Amniotic stem cell (primary cell): ENCODE results near the gene PGP.
A peak's percentile ranks its signal among the peaks of the same experiment; 100 is the strongest.
"Not testable (repeated sequence)": the region's sequence is repeated elsewhere in the genome, so short reads cannot be mapped to it uniquely, and the experiment has no call there.

Source experiments
- DNase-seq: peaks from one replicate; lab custom pipeline; 2025; lab: John Stamatoyannopoulos, UW

The PGP gene

GRCh38 chr16:2214719-2214968, at the start of gene PGP:
TSS of gene PGP (minus strand) at chr16:2214840. CDS start at chr16:2214777, 63 bp downstream.
- DNase-seq, result no peak

DNA sequence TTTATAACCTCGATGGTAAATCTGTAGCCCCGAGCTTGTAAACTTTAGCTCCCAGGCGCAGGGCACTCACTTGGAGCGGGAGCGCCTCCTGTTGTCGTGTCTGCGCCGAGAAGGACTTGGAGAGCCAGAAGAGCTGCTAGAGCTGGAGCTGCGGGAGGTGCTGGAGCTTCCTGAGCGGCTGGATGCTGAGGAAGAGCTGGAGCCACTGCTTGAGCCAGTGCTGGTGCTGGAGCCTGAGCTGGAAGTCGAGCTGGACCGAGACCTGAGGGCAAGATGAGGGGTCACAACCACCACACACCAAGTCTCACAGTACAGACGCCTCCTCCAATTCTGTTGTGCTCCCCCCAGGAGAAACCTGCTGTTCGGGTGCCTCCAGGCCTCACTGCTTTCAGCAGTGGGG, 48.4 kb upstream of the PGP start:
- DNase-seq, result not testable (repeated sequence)

GRCh38 chr16:2260250-2260649, 45.6 kb upstream of the PGP start:
- no peak for DNase-seq

GRCh38 chr16:2258530-2258929, 43.9 kb upstream of the PGP start:
- DNase-seq, result not testable (repeated sequence)

DNA sequence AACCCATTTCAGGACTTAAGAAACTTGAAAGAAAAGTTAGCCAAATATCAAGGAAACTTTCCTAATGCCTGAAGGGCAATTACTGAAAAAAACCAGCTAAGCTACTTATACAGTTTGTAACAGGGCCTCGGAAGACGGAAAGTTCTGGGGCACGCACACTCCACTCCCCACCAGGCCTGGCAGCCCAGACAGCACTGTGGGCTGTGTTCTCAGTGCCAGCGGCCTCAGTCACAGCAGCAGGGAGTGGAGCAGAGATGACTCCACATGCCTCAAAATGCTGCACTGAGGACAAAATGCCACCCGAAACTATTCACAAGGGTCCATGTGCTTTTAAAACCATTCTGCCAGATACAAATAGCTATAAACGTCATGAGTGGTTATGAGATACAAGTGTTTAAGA, 43.1 kb upstream of the PGP start:
- no peak for DNase-seq

DNA sequence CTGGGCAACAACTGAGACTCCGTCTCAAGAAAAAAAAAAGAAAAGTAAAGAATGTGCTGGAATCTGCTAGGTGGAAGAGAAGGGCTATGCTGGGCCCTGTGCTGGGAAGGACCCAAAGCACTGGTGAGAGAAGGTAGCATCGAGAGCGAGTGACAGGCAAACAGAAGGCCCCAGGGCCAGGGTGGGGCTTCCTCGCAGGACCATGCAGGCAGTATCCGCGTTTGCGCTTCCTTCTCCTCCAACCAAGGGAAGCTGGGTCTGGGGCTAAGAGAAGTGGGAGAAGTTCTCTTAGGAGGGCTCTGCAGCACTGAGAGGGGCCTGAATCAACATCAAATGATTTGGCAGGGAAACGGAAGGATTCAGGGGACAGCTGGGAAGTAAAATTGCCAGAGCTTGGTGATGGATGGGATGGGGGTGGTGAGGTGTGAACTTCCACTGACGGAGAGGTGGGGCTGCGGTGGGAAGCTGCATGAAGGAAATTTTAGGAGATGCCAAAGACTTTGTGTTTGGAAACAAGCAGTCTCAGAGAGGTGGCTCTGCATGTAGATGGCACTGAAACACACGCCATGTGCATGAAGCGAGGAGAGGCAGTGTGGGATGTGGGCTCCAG, 42.0 kb upstream of the PGP start:
- no peak for DNase-seq

GRCh38 chr16:2253293-2253692, 38.7 kb upstream of the PGP start:
- no peak for DNase-seq

DNA sequence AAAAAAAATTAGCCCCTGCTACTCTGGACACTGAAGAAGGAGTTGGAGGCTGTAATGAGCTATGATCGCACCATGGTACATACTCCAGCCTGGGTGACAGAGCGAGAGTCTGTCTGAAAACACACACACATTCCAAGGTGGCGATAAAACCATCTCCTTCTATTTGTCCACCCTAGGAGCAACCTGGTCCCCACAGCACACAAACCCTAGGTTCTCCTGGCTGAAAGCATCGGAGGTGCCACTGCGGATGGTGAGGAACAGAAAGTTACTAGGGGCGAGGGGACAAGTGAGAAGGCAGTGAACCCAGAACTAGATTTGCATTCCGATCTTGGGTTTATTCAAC, 38.1 kb upstream of the PGP start:
- DNase-seq, result no peak

DNA sequence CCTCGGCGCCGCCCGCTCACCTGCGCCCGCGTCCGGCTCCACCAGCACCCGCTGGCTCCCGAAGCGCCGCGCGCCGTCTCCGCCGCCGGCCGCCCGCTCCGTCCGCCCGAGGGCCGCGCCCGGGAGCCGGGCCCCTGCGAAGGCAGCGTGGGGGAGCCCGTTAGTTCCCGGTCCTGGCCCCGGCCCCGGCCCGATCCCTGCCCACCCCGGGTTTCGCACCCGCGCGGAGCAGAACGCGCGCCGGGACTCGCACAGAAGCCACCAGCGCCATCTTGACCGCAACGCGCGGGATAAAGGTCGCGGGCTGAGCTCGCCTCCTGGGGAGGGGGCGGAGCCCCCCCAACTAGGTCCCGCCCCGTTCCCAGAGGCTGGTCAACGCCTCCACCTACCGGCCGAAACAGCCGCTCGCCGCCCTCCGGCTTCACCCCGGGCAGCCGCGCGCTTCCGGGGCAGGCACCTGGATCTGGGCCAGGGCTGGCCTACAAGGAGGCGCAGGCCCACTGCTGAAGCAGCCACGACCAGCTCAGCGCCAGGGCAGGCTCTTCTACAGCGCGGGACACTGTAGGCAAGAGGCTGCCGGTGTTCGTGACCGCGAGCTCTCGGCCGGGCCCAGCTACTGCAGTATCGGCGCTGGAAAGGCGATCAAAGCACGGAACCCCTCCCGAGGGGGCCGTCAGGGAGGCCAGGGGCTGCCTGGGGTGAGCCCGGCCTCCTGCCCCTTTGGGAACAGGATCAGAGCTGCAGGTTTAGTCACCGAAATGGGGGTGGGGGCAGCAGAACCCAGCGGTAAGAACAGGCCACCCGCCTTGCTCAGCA, 36.9 kb upstream of the PGP start, which contains the start of gene ECI1:
TSS of gene ECI1 (minus strand) at position 292 of the 816 bp plus-strand sequence. CDS start at position 271, 21 bp downstream.
- DNase-seq, result peak; percentile 79

GRCh38 chr16:2250652-2251295, 36.1 kb upstream of the PGP start:
- DNase-seq, result no peak

GRCh38 chr16:2246301-2246885, 31.8 kb upstream of the PGP start:
- no peak for DNase-seq

GRCh38 chr16:2244926-2245795, 30.5 kb upstream of the PGP start:
- DNase-seq, result no peak

DNA sequence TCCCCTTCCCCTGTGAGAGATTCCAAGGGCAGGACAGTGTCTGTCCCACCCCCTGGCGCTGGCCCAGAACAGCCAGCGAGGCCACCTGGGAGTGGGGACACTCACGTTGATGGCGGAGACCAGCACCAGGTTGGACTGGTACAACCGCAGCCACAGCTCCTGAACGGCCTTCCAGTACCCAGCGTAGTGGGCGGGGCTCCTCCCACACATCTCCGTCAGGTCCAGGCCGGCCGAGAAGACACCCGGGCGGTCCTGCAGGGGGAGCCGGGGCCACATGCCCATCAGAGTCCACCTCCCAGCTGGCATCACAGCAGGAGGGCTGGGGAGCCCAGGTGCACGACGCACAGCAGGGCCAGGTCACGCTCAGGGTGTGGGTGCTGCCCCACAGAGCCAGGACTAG, 29.7 kb upstream of the PGP start:
- no peak for DNase-seq

GRCh38 chr16:2243781-2244180, 29.1 kb upstream of the PGP start:
- no peak for DNase-seq

DNA sequence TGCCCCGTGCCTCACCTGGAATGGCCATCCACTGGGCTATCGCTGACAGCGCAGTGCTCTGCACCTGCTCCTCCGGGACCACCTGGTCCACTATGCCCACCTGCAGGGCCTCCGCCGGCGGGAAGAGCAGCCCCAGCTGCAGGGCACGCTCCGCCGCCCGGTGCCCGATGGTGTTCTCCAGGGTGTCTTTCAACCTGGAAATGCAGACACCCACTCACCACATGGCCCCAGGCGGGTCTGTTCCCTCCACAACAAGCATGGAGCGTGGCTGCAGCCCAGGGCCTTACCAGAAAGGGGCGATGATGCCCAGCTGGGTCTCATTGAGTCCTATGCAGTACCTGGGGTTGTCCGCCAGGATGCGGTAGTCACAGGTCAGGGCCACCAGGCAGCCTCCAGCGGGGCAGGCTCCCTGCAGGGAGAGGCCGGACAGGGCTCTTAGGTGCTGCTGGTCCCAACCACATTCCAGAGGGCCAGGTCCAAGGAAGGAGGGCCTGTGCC, 28.4 kb upstream of the PGP start:
- DNase-seq, result no peak

GRCh38 chr16:2242598-2242997, 28.0 kb upstream of the PGP start:
- DNase-seq, result no peak

GRCh38 chr16:2240331-2240730, 25.7 kb upstream of the PGP start:
- not testable (repeated sequence) for DNase-seq

GRCh38 chr16:2238838-2239675, 24.4 kb upstream of the PGP start:
- no peak for DNase-seq

- no peak for DNase-seq
Measured at GRCh38 chr16:2238150-2238837, 23.7 kb upstream of the PGP start.

- no peak for DNase-seq
Measured at GRCh38 chr16:2237493-2238149, 23.0 kb upstream of the PGP start.
